IMR-90 (cell line): Measurements from ENCODE around the gene PDRG1. TPM values are rescaled to one million over a fixed set of nuclear protein-coding genes. Genes with fewer than 3 reads are reported as not detected.

ENCODE experiments used
- ATAC-seq: fragments of 200-7000 bp; cut with Tn5 transposase; 2 replicates; pipeline ENCODE4 v1.9.1; 2020; ENCODE audit warnings: low read depth, mild to moderate bottlenecking, moderate library complexity
- BruUV-seq: library from RNA; stranded (reverse); fragments of 400-500 nt; replicated peaks from 2 replicates; lab custom pipeline; 2021; lab: Mats Ljungman, UMichigan
- CTCF ChIA-PET: fragments of 300-600 bp; formaldehyde crosslinking; extraction: SDS; loops from one replicate; lab custom pipeline; 2021; ENCODE audit warnings: antibody characterized with exemption; lab: Yijun Ruan, JAX
- POLR2A ChIA-PET: fragments of 300-600 bp; sonication (Branson Sonifier 250); formaldehyde crosslinking; loops from one replicate; lab custom pipeline; 2022; ENCODE audit warnings: antibody characterized with exemption; ENCODE audit not compliant: unreplicated experiment; lab: Charles Lee
- DNase-seq: peaks from one replicate; pipeline ENCODE4 v3.0.0; 2013
- H2AFZ ChIP-seq: replicated peaks from 2 replicates; pipeline ENCODE3; 2013; ENCODE audit warnings: low read length, mild to moderate bottlenecking; ENCODE audit not compliant: poor library complexity
- H2AK5ac ChIP-seq: 2 replicates; pipeline ENCODE4 v1.6.1; 2013; ENCODE audit warnings: low read depth, low read length, inconsistent platforms
- H2AK9ac ChIP-seq: replicated peaks from 2 replicates; pipeline ENCODE3; 2013; ENCODE audit warnings: mild to moderate bottlenecking, low read depth, low read length, moderate library complexity; ENCODE audit not compliant: poor library complexity
- H2BK120ac ChIP-seq: 2 replicates; pipeline ENCODE4 v1.6.1; 2013; ENCODE audit warnings: low read depth, low read length, inconsistent platforms
- H2BK15ac ChIP-seq: 3 replicates; pipeline ENCODE4 v1.6.1; 2013; ENCODE audit warnings: low read depth, low read length, inconsistent platforms
- H2BK20ac ChIP-seq: 2 replicates; pipeline ENCODE4 v1.6.1; 2013; ENCODE audit warnings: low read depth, mild to moderate bottlenecking, inconsistent platforms, low read length, moderate library complexity
- H2BK5ac ChIP-seq: 2 replicates; pipeline ENCODE4 v1.6.1; 2013; ENCODE audit warnings: mild to moderate bottlenecking, low read depth, low read length, inconsistent platforms; ENCODE audit not compliant: poor library complexity, severe bottlenecking
- H3K14ac ChIP-seq: replicated peaks from 2 replicates; pipeline ENCODE4 v1.6.1; 2013; ENCODE audit warnings: low read depth, low read length, inconsistent platforms
- H3K18ac ChIP-seq: 2 replicates; pipeline ENCODE4 v1.6.1; 2013; ENCODE audit warnings: low read depth, low read length, control low read depth
- H3K23ac ChIP-seq: 2 replicates; pipeline ENCODE4 v1.6.1; 2013; ENCODE audit warnings: low read depth, low read length, inconsistent platforms
- H3K27ac ChIP-seq: 2 replicates; pipeline ENCODE4 v1.5.1; 2013; ENCODE audit warnings: mild to moderate bottlenecking, control low read depth, low read length; ENCODE audit not compliant: insufficient read depth
- H3K27me3 ChIP-seq: 2 replicates; pipeline ENCODE4 v1.6.1; 2013; ENCODE audit warnings: low read length; ENCODE audit not compliant: control insufficient read depth, insufficient read depth
- H3K36me3 ChIP-seq: 2 replicates; pipeline ENCODE4 v1.6.1; 2013; ENCODE audit warnings: low read length, mixed read lengths; ENCODE audit not compliant: control insufficient read depth, insufficient read depth
- H3K4ac ChIP-seq: 2 replicates; pipeline ENCODE4 v1.6.1; 2013; ENCODE audit warnings: low read depth, low read length, inconsistent platforms
- H3K4me1 ChIP-seq: 2 replicates; pipeline ENCODE4 v1.6.1; 2013; ENCODE audit warnings: low read length, mixed read lengths; ENCODE audit not compliant: control insufficient read depth, insufficient read depth
- H3K4me2 ChIP-seq: 2 replicates; pipeline ENCODE4 v1.6.1; 2013; ENCODE audit warnings: low read depth, mild to moderate bottlenecking, control low read depth, low read length, moderate library complexity
- H3K4me3 ChIP-seq: 2 replicates; pipeline ENCODE4 v1.5.1; 2013; ENCODE audit warnings: low read depth, mild to moderate bottlenecking, control low read depth, low read length, moderate library complexity; ENCODE audit not compliant: insufficient read depth
- H3K56ac ChIP-seq: 2 replicates; pipeline ENCODE4 v1.6.1; 2013; ENCODE audit warnings: low read length, inconsistent platforms; ENCODE audit not compliant: insufficient read depth; ENCODE audit errors: extremely low read depth
- H3K79me1 ChIP-seq, 2 experiments: 2 replicates each; pipeline ENCODE4 v1.6.1; 2013; ENCODE audit warnings: low read length in 2 of 2, inconsistent platforms in 1 of 2, low read depth in 1 of 2
- H3K9ac ChIP-seq: 2 replicates; pipeline ENCODE4 v1.6.1; 2013; ENCODE audit warnings: low read depth, low read length, control low read depth
- H3K9me1 ChIP-seq: 2 replicates; pipeline ENCODE4 v1.6.1; 2013; ENCODE audit warnings: low read length, inconsistent platforms; ENCODE audit not compliant: insufficient read depth
- H3K9me3 ChIP-seq: 2 replicates; pipeline ENCODE4 v1.6.1; 2013; ENCODE audit warnings: low read length; ENCODE audit not compliant: control insufficient read depth, insufficient read depth
- H4K20me1 ChIP-seq: 2 replicates; pipeline ENCODE4 v1.6.1; 2013; ENCODE audit warnings: low read length, inconsistent platforms; ENCODE audit not compliant: insufficient read depth
- H4K5ac ChIP-seq: 2 replicates; pipeline ENCODE4 v1.6.1; 2013; ENCODE audit warnings: mild to moderate bottlenecking, low read depth, low read length, control low read depth
- H4K8ac ChIP-seq, 2 experiments: 2 replicates each; pipeline ENCODE4 v1.6.1; 2013; ENCODE audit warnings: low read depth in 2 of 2, low read length in 2 of 2, control low read depth in 1 of 2, inconsistent platforms in 1 of 2
- H4K91ac ChIP-seq: 2 replicates; pipeline ENCODE4 v1.6.1; 2013; ENCODE audit warnings: low read depth, low read length, inconsistent platforms; ENCODE audit not compliant: insufficient read depth
- BHLHE40 ChIP-seq: fragments of 150-350 bp; IDR thresholded peaks from 2 replicates; pipeline ENCODE4 v1.6.1; 2016; ENCODE audit warnings: mild to moderate bottlenecking, low read depth, low read length
- CEBPB ChIP-seq: IDR thresholded peaks from 2 replicates; pipeline ENCODE4 v1.6.1; 2012; ENCODE audit warnings: low read depth, low read length, improper control_type of control experiment
- CHD1 ChIP-seq: IDR thresholded peaks from 2 replicates; pipeline ENCODE4 v1.6.1; 2012; ENCODE audit warnings: low read depth, low read length, improper control_type of control experiment
- CTCF ChIP-seq: conservative IDR thresholded peaks from 2 replicates; pipeline ENCODE4 v1.5.1; 2012; ENCODE audit warnings: mild to moderate bottlenecking, low read depth, low read length, improper control_type of control experiment
- ELK1 ChIP-seq: fragments of 150-350 bp; IDR thresholded peaks from 2 replicates; pipeline ENCODE4 v1.6.1; 2016; ENCODE audit warnings: low read depth, mild to moderate bottlenecking, low read length, moderate library complexity, borderline replicate concordance
- MAZ ChIP-seq: IDR thresholded peaks from 2 replicates; pipeline ENCODE4 v1.6.1; 2012; ENCODE audit warnings: low read depth, mild to moderate bottlenecking, low read length, improper control_type of control experiment, moderate library complexity, borderline replicate concordance
- MXI1 ChIP-seq: IDR thresholded peaks from 2 replicates; pipeline ENCODE4 v1.6.1; 2012; ENCODE audit warnings: low read depth, mild to moderate bottlenecking, low read length, moderate library complexity, borderline replicate concordance
- POLR2A ChIP-seq: IDR thresholded peaks from 2 replicates; pipeline ENCODE4 v1.6.1; 2012; ENCODE audit warnings: mild to moderate bottlenecking, low read depth, low read length
- RFX5 ChIP-seq: IDR thresholded peaks from 2 replicates; pipeline ENCODE4 v1.8.0; 2012; ENCODE audit warnings: low read depth, mild to moderate bottlenecking, low read length, moderate library complexity
- SMC3 ChIP-seq: fragments of 150-350 bp; IDR thresholded peaks from 2 replicates; pipeline ENCODE4 v1.6.1; 2016; ENCODE audit warnings: low read depth, mild to moderate bottlenecking, antibody characterized with exemption, low read length, moderate library complexity
- WGBS, 2 experiments: methylation state at CpG; one replicate each; pipeline versions ENCODE4 v1.1.5 to v1.1.7; 2013; ENCODE audit warnings: missing lambda C conversion rate in 2 of 2; ENCODE audit not compliant: insufficient read length in 1 of 2; ENCODE audit errors: extremely low coverage in 2 of 2; 5-methylcytosine and 5-hydroxymethylcytosine counted together
- dilution Hi-C: fragments of 300-500 bp; cut with HindIII; formaldehyde crosslinking; loops from one replicate; pipeline ENCODE4 v1.14.3; 2018; ENCODE audit warnings: low sequenced_read_pairs; ENCODE audit not compliant: unreplicated experiment
- in situ Hi-C: fragments of 300-500 bp; cut with MboI; formaldehyde crosslinking; loops from 3 replicates; pipeline ENCODE4 v1.14.3; 2019; ENCODE audit warnings: low sequenced_read_pairs, inconsistent platforms, mixed read lengths
- intact Hi-C: fragments of 100-400 bp; cut with micrococcal nuclease; formaldehyde crosslinking; loops from 2 replicates; pipeline ENCODE4 v1.10.0; 2022
- polyA plus RNA-seq, 3 experiments: library from polyadenylated mRNA; depleted of rRNA; stranded (reverse); fragments of >200 nt; gene quantifications; 2 replicates each; pipeline ENCODE4 v1.2.3, GENCODE V29; 2012; ENCODE audit warnings: low replicate concordance in 1 of 3
- total RNA-seq: library from RNA; depleted of rRNA; stranded (reverse); fragments of >200 nt; gene quantifications from 2 replicates; pipeline ENCODE4 v1.2.3, GENCODE V29; 2012
- TF ChIP-seq, protein P1 (sequence below): fragments of 150-350 bp; IDR thresholded peaks from 2 replicates; pipeline ENCODE4 v1.6.1; 2017; ENCODE audit warnings: mild to moderate bottlenecking, antibody characterized with exemption, low read length, low read depth

The PDRG1 gene
- total and polyA plus RNA-seq, 2 of the 4 experiments (the other 2 are of a cell fraction) = 5.0 to 15.7 TPM

- no peak for TF ChIP-seq MAZ
Measured at GRCh38 chr20:31909253-31910070, 42.4 kb downstream of the PDRG1 start (continued).

DNA sequence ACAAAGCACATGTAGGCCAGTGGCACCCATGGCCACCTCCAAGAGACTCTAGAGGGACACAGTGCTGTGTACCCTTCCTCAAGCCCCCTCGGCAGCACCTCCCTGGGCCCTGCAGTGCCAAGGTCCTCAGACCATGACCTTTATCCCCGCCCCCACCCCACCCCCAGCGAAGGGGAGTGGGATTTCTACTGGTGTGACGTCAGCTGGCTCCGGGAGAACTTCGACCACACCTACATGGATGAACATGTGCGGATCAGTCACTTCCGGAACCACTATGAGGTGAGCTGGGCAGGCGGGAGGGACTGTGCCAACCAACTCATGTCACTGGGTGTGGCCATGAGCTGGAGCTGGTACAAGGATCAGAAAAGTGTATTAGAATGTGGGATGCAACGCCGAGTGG is 43.4 kb downstream of the PDRG1 start:
- CTCF ChIA-PET = no interaction called here
- H3K18ac ChIP-seq = no peak overlapping the region
- no peak overlapping the region for H4K5ac ChIP-seq
- H3K14ac ChIP-seq = no peak overlapping the region
- intact Hi-C loops = no loop called here
- H3K4ac ChIP-seq = no peak overlapping the region
- H2AK9ac ChIP-seq = no peak overlapping the region
- H4K8ac ChIP-seq = no peak overlapping the region
- no peak overlapping the region for H2BK120ac ChIP-seq
- no peaks in the 10 kb centered on the region for H3K79me1 ChIP-seq
- H3K9me3 ChIP-seq = no peaks in the 10 kb centered on the region
- H3K9ac ChIP-seq = no peak overlapping the region
- no peak for TF ChIP-seq CHD1
- no peak for TF ChIP-seq RFX5
- TF ChIP-seq CTCF = no peak
- TF ChIP-seq BHLHE40 = no peak
- TF ChIP-seq MXI1 = no peak
- TF ChIP-seq MAZ = no peak
- TF ChIP-seq ELK1 = no peak
- TF ChIP-seq POLR2A = no peak
- TF ChIP-seq, protein P1, sequence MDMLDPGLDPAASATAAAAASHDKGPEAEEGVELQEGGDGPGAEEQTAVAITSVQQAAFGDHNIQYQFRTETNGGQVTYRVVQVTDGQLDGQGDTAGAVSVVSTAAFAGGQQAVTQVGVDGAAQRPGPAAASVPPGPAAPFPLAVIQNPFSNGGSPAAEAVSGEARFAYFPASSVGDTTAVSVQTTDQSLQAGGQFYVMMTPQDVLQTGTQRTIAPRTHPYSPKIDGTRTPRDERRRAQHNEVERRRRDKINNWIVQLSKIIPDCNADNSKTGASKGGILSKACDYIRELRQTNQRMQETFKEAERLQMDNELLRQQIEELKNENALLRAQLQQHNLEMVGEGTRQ = no peak
- no peak for TF ChIP-seq SMC3
- no peak for TF ChIP-seq CEBPB
- 89% methylated on average over 5 of the region's 11 CpGs; no CpG with 5 or more reads in 1 of the 2 experiments for WGBS, 2 experiments
- DNase-seq (no peak), ATAC-seq (no peak)
- no peak overlapping the region for H4K91ac ChIP-seq
- H3K56ac ChIP-seq = no peak overlapping the region
- BruUV-seq = no TSS peak
- H2BK5ac ChIP-seq = no peak overlapping the region
- H2BK15ac ChIP-seq = no peak overlapping the region
- no peak overlapping the region for H2BK20ac ChIP-seq
- no peaks in the 10 kb centered on the region for H4K20me1 ChIP-seq
- H2AFZ ChIP-seq = no peak overlapping the region
- peaks cover 26% of the 10 kb centered on the region for H3K27me3 ChIP-seq
- no peaks in the 10 kb centered on the region for H3K36me3 ChIP-seq
- no peak overlapping the region for H3K27ac ChIP-seq
- dilution Hi-C loops = no loop called here
- H3K23ac ChIP-seq = no peak overlapping the region
- H3K4me2 ChIP-seq = no peak overlapping the region
- H3K9me1 ChIP-seq = no peaks in the 10 kb centered on the region; the same call in 1 of the 2 replicates
- no peak overlapping the region for H2AK5ac ChIP-seq
- POLR2A ChIA-PET = no interaction called here
- in situ Hi-C loops = no loop called here
- no peak overlapping the region for H3K4me3 ChIP-seq
- H3K4me1 ChIP-seq = no peaks in the 10 kb centered on the region
